Measurements from ENCODE around the gene GABRD.

Gene GABRD

DNA sequence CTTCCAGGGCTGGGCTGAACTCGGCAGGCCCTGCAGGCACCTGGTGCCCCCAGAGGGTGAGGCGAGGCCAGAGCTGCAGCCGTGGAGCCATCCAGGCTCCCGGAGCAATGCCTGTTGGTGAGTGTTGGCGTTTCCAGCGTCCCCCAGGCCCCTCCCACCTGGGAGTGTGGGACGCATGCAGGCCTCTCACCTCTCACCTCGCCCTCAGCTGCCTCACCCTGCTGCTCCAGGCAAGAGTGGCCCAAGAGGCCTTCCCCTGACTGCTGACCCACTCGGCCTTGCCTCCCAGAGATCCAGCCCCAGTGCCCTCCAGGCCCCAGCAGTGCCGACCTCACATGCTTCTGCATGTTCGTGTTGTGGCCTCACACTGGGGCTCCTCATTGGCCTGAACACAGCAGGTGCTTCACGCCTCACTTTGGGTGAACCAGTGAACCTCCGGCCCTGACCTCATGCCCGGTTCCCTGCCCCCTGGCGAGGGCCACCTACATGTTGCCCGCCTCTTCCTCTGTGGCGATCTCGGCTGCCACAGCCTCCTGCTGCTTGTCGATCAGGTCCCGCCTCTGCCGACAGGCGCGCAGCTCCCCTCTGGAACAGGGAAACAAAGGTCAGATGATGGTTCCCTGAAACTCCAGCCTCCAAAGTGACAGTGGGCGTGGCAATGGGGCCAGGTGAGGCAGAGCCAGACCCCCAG is 32.5 kb upstream of the GABRD start:
- Histone ChIP-seq H3K27ac (ENCODE audit: low read depth in 2 of 2, low read length in 2 of 2) (no peak overlapping the region), H3K4me3 (ENCODE audit: low read length in 2 of 2) (no peak overlapping the region), H3K9ac (ENCODE audit: low read depth in 1 of 2, low read length in 2 of 2) (no peak overlapping the region), H3K9me3 (ENCODE audit: control insufficient read depth in 2 of 2, low read length in 2 of 2) (no peaks in the 10 kb centered on the region), H3K4me1 (ENCODE audit: control insufficient read depth in 2 of 2, insufficient read depth in 2 of 2, low read length in 2 of 2) (peaks cover 0 to 2% of the 10 kb centered on the region in 2 donors), H3K36me3 (ENCODE audit: control insufficient read depth in 2 of 2, insufficient read depth in 2 of 2, low read length in 2 of 2) (no peaks in the 10 kb centered on the region), H3K27me3 (ENCODE audit: control insufficient read depth in 2 of 2, insufficient read depth in 2 of 2, low read length in 2 of 2) (peaks cover 0 to 2% of the 10 kb centered on the region in 2 donors)

DNA sequence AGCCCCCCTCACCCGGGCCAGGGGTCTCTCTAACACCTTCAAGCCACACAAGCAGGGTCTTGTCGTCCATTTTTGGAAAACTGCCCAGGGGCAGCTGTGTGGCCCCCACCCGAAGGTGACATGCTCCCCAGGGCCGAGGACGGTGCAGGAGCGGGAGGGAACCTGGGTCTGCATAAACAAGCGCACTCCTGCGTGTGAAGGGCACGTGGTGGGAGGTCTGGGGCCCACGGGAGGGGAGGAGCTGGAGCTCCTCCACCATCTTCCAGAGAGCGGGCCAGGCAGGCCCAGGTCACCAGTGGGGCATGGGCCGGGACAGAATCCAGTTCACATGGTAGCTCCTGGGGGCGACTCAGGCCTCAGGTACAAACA is 32.0 kb upstream of the GABRD start:
- no peaks in the 10 kb centered on the region for H3K36me3 ChIP-seq (ENCODE audit: control insufficient read depth in 2 of 2, insufficient read depth in 2 of 2, low read length in 2 of 2)
- H3K9me3 ChIP-seq (ENCODE audit: control insufficient read depth in 2 of 2, low read length in 2 of 2), result no peaks in the 10 kb centered on the region
- H3K4me1 ChIP-seq (ENCODE audit: control insufficient read depth in 2 of 2, insufficient read depth in 2 of 2, low read length in 2 of 2), result peaks cover 0 to 2% of the 10 kb centered on the region in 2 donors
- H3K27me3 ChIP-seq (ENCODE audit: control insufficient read depth in 2 of 2, insufficient read depth in 2 of 2, low read length in 2 of 2), result peaks cover 0 to 2% of the 10 kb centered on the region in 2 donors
- no peak overlapping the region for H3K27ac ChIP-seq (ENCODE audit: low read depth in 2 of 2, low read length in 2 of 2)
- no peak overlapping the region for H3K9ac ChIP-seq (ENCODE audit: low read depth in 1 of 2, low read length in 2 of 2)
- no peak overlapping the region for H3K4me3 ChIP-seq (ENCODE audit: low read length in 2 of 2)

DNA sequence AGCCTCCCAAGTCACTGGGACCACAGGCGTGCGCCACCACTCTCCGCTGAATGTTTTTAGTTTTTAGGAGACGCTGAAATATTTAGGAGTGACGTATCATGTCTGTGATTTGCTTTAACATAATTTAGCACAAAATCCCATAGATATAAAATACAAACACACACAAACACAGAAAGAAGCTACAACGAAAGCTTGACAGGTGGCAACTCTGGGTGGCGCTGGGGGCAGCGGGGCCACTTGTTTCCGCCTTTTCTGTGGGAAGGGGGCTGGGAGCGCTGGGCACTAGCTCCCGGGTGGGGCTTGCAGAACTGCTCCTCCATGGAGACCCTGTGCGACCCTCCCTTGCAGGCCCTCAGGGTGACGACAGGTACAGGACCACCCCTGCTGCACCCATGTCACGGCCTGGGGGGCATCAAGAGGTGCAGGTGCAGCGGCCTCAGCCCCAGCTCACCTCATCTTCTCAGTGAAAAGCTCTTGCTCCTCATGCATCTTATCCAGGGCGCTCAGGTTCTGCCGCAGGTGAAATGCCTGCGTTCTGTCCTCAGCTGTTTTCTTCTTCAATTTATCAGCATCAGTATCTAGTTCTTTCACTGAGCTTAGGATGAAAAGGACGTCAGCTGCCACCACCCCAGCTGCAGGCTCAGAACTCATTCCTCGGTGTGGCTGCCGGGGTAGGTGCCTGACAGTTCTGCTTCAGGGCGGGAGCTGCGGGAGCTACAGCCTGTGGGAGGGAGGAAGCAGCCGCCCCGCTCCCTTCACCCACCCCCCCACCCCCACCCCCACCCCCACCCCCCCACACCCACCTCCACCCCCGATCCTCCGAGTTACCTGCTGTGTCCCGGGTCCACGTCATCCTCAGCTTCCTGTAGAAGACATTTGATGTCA is 30.8 kb upstream of the GABRD start:
- H3K9ac ChIP-seq (ENCODE audit: low read depth in 1 of 2, low read length in 2 of 2), result no peak overlapping the region
- no peak overlapping the region for H3K4me3 ChIP-seq (ENCODE audit: low read length in 2 of 2)
- peaks cover 0 to 2% of the 10 kb centered on the region in 2 donors for H3K27me3 ChIP-seq (ENCODE audit: control insufficient read depth in 2 of 2, insufficient read depth in 2 of 2, low read length in 2 of 2)

DNA sequence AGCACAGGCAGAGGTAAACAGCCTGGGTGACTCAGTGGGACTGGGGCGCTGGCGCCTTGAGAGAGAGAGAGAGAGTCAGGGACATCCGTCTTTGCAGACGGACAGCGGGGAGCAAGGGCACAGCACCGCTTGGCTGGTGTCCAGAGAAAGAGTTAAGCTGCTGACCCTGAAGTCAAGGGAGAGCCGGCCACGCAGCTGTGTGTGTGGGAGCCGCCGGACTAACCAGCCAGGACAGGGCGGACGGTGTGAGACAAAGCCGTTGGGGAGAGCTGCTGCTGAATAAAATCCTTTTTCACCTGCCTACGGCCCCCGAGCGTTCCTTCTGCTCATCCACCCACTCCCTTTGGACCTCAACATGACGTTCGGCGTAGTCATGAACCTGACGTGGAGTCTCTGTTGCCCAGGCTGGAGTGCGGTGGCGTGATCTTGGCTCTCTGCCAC is 30.0 kb upstream of the GABRD start:
- no peak overlapping the region for H3K4me3 ChIP-seq (ENCODE audit: low read length in 2 of 2)
- H3K9ac ChIP-seq (ENCODE audit: low read depth in 1 of 2, low read length in 2 of 2), result no peak overlapping the region
- no peak overlapping the region for H3K27ac ChIP-seq (ENCODE audit: low read depth in 2 of 2, low read length in 2 of 2)
- H3K9me3 ChIP-seq (ENCODE audit: control insufficient read depth in 2 of 2, low read length in 2 of 2), result no peaks in the 10 kb centered on the region
- H3K27me3 ChIP-seq (ENCODE audit: control insufficient read depth in 2 of 2, insufficient read depth in 2 of 2, low read length in 2 of 2), result peaks cover 0 to 2% of the 10 kb centered on the region in 2 donors
- H3K36me3 ChIP-seq (ENCODE audit: control insufficient read depth in 2 of 2, insufficient read depth in 2 of 2, low read length in 2 of 2), result no peaks in the 10 kb centered on the region
- peaks cover 0 to 2% of the 10 kb centered on the region in 2 donors for H3K4me1 ChIP-seq (ENCODE audit: control insufficient read depth in 2 of 2, insufficient read depth in 2 of 2, low read length in 2 of 2)

More for the DNA sequence above, 30.8 kb upstream of the GABRD start:
- Histone ChIP-seq H3K4me1 (ENCODE audit: control insufficient read depth in 2 of 2, insufficient read depth in 2 of 2, low read length in 2 of 2) (peaks cover 0 to 2% of the 10 kb centered on the region in 2 donors), H3K9me3 (ENCODE audit: control insufficient read depth in 2 of 2, low read length in 2 of 2) (no peaks in the 10 kb centered on the region), H3K27ac (ENCODE audit: low read depth in 2 of 2, low read length in 2 of 2) (no peak overlapping the region), H3K36me3 (ENCODE audit: control insufficient read depth in 2 of 2, insufficient read depth in 2 of 2, low read length in 2 of 2) (no peaks in the 10 kb centered on the region)

DNA sequence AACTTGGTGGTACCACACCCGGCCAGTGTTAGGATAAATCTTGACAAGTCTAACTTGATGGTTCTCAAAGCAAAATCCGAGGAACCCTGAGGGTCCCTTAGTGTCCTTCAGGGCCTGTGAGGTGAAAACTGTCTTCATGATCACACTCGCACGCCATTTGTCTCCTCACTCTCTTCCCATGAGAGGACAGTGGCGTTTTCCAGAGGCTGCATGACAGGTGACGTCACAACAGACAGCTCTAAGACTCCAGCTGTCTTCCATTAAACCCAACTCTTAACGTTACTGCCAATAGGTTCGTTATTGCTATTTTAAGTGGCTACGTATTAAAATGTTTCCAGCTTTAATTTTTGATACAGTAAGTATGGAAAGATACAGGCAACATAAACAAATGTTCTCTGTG is 29.4 kb upstream of the GABRD start:
- Histone ChIP-seq H3K27me3 (ENCODE audit: control insufficient read depth in 2 of 2, insufficient read depth in 2 of 2, low read length in 2 of 2) (peaks cover 0 to 2% of the 10 kb centered on the region in 2 donors), H3K27ac (ENCODE audit: low read depth in 2 of 2, low read length in 2 of 2) (no peak overlapping the region), H3K9ac (ENCODE audit: low read depth in 1 of 2, low read length in 2 of 2) (no peak overlapping the region), H3K4me1 (ENCODE audit: control insufficient read depth in 2 of 2, insufficient read depth in 2 of 2, low read length in 2 of 2) (peaks cover 0 to 2% of the 10 kb centered on the region in 2 donors), H3K9me3 (ENCODE audit: control insufficient read depth in 2 of 2, low read length in 2 of 2) (no peaks in the 10 kb centered on the region), H3K36me3 (ENCODE audit: control insufficient read depth in 2 of 2, insufficient read depth in 2 of 2, low read length in 2 of 2) (no peaks in the 10 kb centered on the region), H3K4me3 (ENCODE audit: low read length in 2 of 2) (no peak overlapping the region)

DNA sequence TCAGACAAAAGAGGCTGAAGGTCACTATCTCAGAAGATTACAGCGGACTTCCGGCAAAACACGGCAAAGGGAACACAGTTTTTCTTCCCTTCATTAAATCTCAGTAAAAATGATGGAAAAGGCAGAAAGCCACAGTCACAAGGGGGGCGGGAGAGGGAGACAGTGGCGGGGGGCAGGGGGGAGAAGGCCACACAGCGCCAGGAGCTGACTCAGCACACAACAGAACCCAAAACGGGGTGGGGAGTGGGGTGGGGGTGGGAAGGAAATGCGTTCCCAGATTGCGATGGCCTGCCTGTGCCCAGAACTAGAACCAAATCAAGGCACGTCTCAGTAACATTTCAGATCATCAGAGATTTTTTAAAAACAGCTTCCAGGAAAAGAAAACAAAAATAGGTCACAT is 28.9 kb upstream of the GABRD start:
- Histone ChIP-seq H3K27me3 (ENCODE audit: control insufficient read depth in 2 of 2, insufficient read depth in 2 of 2, low read length in 2 of 2) (peaks cover 0 to 2% of the 10 kb centered on the region in 2 donors), H3K27ac (ENCODE audit: low read depth in 2 of 2, low read length in 2 of 2) (no peak overlapping the region), H3K9me3 (ENCODE audit: control insufficient read depth in 2 of 2, low read length in 2 of 2) (no peaks in the 10 kb centered on the region), H3K4me3 (ENCODE audit: low read length in 2 of 2) (no peak overlapping the region), H3K36me3 (ENCODE audit: control insufficient read depth in 2 of 2, insufficient read depth in 2 of 2, low read length in 2 of 2) (no peaks in the 10 kb centered on the region), H3K9ac (ENCODE audit: low read depth in 1 of 2, low read length in 2 of 2) (no peak overlapping the region), H3K4me1 (ENCODE audit: control insufficient read depth in 2 of 2, insufficient read depth in 2 of 2, low read length in 2 of 2) (peaks cover 0 to 2% of the 10 kb centered on the region in 2 donors)

DNA sequence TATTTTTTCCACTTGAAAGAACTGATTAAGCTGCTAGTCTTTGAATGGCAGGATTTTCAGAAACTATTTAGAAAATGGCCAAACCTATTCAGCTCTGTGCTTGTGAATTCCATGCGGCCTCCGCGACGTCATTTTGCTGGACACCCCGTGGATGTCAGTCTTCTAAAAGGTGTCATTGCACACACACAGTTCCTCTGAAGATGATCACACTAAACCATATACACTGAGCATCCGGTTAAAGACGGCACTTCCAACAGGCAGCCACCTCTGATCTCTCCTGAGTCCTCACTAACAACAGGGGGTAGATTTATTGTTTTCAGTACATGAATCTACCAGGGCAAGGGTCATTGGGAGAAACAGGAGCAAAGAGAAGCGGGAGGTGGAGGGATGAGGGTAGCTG is 24.6 kb upstream of the GABRD start:
- Histone ChIP-seq H3K9me3 (ENCODE audit: control insufficient read depth in 2 of 2, low read length in 2 of 2) (no peaks in the 10 kb centered on the region), H3K36me3 (ENCODE audit: control insufficient read depth in 2 of 2, insufficient read depth in 2 of 2, low read length in 2 of 2) (no peaks in the 10 kb centered on the region), H3K4me3 (ENCODE audit: low read length in 2 of 2) (no peak overlapping the region), H3K27ac (ENCODE audit: low read depth in 2 of 2, low read length in 2 of 2) (no peak overlapping the region), H3K27me3 (ENCODE audit: control insufficient read depth in 2 of 2, insufficient read depth in 2 of 2, low read length in 2 of 2) (no peaks in the 10 kb centered on the region), H3K9ac (ENCODE audit: low read depth in 1 of 2, low read length in 2 of 2) (no peak overlapping the region), H3K4me1 (ENCODE audit: control insufficient read depth in 2 of 2, insufficient read depth in 2 of 2, low read length in 2 of 2) (no peaks in the 10 kb centered on the region)

DNA sequence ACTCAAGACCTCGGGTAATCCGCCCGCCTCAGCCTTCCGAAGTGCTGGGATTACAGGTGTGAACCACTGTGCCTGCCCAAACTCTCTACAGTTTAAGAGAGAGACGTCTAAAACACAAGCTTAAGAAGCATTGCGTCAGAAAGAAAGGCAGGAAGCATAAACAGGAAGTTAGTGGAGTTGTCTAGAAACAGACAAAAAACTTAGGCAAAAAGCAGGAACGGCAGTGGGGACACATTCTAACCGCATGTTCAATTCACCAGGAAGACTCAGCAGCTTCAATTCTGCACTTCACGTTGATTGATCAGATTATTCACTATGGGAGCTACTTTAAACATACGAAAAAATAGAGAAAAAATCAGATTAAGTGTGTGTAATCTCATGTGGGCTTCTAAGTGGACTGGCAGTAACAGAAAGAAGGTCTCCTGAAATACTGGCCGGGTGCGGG is 22.9 kb upstream of the GABRD start:
- Histone ChIP-seq H3K4me3 (ENCODE audit: low read length in 2 of 2) (no peak overlapping the region), H3K27me3 (ENCODE audit: control insufficient read depth in 2 of 2, insufficient read depth in 2 of 2, low read length in 2 of 2) (peaks cover 0 to 3% of the 10 kb centered on the region in 2 donors), H3K9me3 (ENCODE audit: control insufficient read depth in 2 of 2, low read length in 2 of 2) (no peaks in the 10 kb centered on the region), H3K27ac (ENCODE audit: low read depth in 2 of 2, low read length in 2 of 2) (no peak overlapping the region), H3K4me1 (ENCODE audit: control insufficient read depth in 2 of 2, insufficient read depth in 2 of 2, low read length in 2 of 2) (no peaks in the 10 kb centered on the region), H3K9ac (ENCODE audit: low read depth in 1 of 2, low read length in 2 of 2) (no peak overlapping the region), H3K36me3 (ENCODE audit: control insufficient read depth in 2 of 2, insufficient read depth in 2 of 2, low read length in 2 of 2) (no peaks in the 10 kb centered on the region)

DNA sequence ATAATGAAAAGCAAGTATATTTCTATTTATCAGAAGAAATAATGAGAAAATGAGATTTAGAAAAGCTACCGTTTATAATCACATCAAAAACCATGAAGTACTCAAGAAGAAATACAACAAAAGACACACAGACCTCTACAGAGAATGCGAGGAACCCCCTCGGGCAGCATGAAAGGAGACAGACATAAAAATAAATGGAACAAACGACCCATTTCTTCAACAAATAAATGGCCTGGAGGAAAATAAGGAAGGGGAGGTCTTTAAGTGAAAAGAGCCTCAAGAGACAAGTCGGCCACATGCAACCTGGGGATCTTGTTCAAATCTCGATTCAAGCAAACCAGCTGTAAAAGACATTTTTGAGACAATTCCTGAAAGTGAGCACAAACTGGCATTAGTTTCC is 21.6 kb upstream of the GABRD start:
- H3K9ac ChIP-seq (ENCODE audit: low read depth in 1 of 2, low read length in 2 of 2), result no peak overlapping the region
- H3K36me3 ChIP-seq (ENCODE audit: control insufficient read depth in 2 of 2, insufficient read depth in 2 of 2, low read length in 2 of 2), result no peaks in the 10 kb centered on the region
- peaks cover 3 to 4% of the 10 kb centered on the region in 2 donors for H3K27me3 ChIP-seq (ENCODE audit: control insufficient read depth in 2 of 2, insufficient read depth in 2 of 2, low read length in 2 of 2)
- no peaks in the 10 kb centered on the region for H3K4me1 ChIP-seq (ENCODE audit: control insufficient read depth in 2 of 2, insufficient read depth in 2 of 2, low read length in 2 of 2)
- no peak overlapping the region for H3K27ac ChIP-seq (ENCODE audit: low read depth in 2 of 2, low read length in 2 of 2)
- no peak overlapping the region for H3K4me3 ChIP-seq (ENCODE audit: low read length in 2 of 2)
- no peaks in the 10 kb centered on the region for H3K9me3 ChIP-seq (ENCODE audit: control insufficient read depth in 2 of 2, low read length in 2 of 2)

DNA sequence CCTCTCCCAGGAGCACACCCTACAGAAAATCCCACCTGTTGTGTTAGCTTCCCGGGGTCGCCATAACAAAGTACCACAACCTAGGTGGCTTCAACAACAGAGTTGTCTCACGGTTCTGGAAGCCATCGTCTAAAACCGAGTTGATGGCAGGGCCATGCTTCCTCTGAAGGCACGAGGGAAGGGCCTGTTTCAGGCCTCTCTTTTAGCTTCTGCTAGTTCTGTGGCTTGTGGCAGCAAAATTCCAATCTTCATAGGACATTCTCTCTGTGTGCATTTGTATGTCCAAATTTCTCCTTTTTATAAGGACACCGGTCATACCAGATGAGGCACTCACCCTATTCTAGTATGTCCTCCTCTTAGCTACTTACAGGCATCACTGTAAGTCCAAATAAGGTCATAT is 18.7 kb upstream of the GABRD start:
- Histone ChIP-seq H3K27me3 (ENCODE audit: control insufficient read depth in 2 of 2, insufficient read depth in 2 of 2, low read length in 2 of 2) (peaks cover 14 to 17% of the 10 kb centered on the region in 2 donors), H3K36me3 (ENCODE audit: control insufficient read depth in 2 of 2, insufficient read depth in 2 of 2, low read length in 2 of 2) (no peaks in the 10 kb centered on the region), H3K27ac (ENCODE audit: low read depth in 2 of 2, low read length in 2 of 2) (no peak overlapping the region), H3K4me3 (ENCODE audit: low read length in 2 of 2) (no peak overlapping the region), H3K4me1 (ENCODE audit: control insufficient read depth in 2 of 2, insufficient read depth in 2 of 2, low read length in 2 of 2) (no peaks in the 10 kb centered on the region), H3K9me3 (ENCODE audit: control insufficient read depth in 2 of 2, low read length in 2 of 2) (no peaks in the 10 kb centered on the region), H3K9ac (ENCODE audit: low read depth in 1 of 2, low read length in 2 of 2) (no peak overlapping the region)

Measured in mucosa of rectum (tissue), 2 donors.